GM04503 (cell line): ENCODE measurements around the gene RNF212B.
"Not testable (repeated sequence)": the region's sequence is repeated elsewhere in the genome, so short reads cannot be mapped to it uniquely, and the experiment has no call there.

ENCODE experiments used
- DNase-seq: peaks from one replicate; pipeline ENCODE4 v3.0.0-alpha.2; 2012; ENCODE audit warnings: low read depth

The RNF212B gene, protein sequence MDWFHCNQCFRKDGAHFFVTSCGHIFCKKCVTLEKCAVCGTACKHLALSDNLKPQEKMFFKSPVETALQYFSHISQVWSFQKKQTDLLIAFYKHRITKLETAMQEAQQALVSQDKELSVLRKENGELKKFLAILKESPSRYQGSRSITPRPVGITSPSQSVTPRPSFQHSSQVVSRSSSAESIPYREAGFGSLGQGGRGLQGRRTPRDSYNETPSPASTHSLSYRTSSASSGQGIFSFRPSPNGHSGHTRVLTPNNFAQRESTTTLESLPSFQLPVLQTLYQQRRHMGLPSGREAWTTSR

DNA sequence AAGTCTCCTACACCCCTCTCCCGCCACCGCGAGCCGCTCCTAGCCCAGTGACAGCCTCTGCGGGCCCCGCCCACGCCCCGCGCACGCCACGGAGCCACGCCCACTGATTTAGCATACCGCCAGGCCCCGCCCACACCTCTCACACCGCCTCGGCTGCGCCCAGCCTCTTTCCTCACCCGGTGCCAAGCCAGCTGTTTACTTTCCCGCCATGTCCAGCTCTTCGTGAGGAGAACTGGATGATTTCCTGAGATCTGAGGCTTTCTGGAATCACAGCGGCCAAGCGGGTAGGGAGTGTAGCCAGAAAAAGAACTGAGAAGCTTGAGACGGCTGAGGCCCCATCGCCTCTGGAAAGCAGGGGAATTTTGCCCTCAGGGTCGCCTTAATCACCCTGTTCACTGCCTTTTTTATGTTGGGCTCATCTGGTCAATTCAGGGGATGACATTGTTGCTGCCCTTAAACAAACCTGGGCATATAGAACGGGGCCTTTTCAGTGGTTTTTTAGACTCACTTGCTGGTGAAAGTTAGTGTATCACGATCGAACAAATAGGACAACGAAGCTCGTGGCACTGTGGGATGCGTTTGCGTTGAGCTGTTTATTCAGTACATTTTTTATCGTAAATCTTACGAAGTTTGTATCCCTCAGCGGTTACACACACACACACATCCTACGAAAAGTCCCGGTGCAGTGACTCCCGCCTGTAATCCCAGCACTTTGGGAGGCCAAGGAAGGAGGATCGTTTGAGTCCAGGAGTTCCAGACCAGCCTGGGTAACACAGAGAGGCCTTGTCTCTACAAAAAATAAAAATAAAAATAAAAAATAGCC, at the start of gene RNF212B:
Gene RNF212B, plus strand, starts transcription at position 165 of the 823 bp plus-strand sequence. CDS start 2,410 bp downstream, outside the sequence.
- DNase-seq, result peak; percentile 1

DNA sequence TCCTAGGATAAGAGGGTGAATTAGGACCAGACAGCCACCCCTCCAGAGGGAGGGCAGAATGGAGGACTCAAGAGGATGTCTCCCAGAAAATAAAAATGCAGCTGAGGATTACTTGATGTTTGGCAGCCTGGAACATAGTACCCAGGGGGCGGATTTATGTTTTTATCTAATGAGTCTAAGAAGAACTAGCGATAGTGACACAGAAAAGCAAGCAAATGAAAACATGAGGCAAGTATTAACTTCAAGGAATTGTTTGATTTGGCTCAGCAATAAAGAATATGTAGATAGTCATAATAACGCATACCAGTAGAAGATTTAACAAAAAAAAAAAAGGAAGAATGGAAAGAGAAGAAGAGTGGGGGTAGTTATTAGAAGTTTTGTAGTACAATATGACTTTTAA, 44.3 kb upstream of the RNF212B start:
- DNase-seq, result no peak

DNA sequence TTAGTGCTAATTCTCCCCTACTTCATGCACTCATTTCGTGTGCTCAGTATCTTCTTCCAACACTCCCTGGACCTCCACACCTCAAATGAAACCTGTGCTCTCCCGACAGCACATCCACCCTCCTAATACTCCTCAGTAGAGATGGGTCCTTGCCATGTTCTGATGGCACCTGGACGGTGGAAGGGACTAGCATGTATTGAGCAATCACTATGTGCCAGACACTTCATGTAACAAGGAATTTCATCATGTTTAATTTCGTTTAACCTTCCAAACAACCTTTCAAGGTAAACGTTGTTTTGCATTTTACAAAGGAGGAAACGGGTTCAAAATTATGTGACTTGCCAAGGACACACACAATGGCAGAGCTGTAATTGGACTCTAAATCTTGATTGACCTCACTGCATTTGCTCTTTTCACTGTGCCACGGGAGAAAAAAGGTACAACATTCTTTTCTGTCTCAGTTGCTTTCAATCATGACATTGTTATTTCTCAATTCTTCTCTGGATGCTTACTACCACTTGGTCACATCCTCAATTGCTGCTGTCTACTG, 42.1 kb upstream of the RNF212B start:
- DNase-seq, result no peak

DNA sequence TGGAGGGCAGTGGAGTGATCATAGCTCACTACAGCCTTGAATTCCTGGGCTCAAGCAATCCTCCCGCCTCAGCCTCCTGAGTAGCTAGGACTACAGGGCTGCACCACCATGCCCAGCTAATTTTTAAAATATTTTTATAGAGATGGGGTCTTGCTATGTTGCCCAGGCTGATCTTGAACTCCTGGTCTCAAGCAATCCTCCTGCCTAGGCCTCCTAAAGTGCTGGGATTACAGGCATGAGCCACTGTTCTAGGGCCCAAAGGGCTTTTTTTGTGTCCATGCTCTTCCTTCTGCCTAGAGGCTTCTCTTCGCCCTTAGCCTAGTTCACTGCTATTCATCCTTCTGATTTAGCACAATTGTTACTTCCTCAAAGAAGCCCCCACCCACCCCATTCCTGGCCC, 41.2 kb upstream of the RNF212B start:
- not testable (repeated sequence) for DNase-seq

DNA sequence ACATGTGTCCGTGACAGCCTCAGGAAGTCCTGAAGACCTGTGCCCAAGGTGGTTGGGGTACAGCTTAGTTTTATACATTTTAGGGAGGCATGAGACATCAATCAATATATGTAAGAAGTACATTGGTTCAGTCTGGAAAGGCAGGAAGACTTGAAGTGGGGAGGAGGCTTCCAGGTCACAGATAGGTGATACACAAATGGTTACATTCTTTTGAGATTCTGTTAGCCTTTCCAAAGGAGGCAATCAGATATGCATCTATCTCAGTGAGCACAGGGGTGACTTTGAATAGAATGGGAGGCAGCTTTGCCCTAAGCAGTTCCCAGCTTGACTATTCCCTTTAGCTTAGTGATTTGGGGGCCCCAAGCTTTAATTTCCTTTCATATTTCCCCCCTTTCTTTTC, 38.6 kb upstream of the RNF212B start:
- not testable (repeated sequence) for DNase-seq

DNA sequence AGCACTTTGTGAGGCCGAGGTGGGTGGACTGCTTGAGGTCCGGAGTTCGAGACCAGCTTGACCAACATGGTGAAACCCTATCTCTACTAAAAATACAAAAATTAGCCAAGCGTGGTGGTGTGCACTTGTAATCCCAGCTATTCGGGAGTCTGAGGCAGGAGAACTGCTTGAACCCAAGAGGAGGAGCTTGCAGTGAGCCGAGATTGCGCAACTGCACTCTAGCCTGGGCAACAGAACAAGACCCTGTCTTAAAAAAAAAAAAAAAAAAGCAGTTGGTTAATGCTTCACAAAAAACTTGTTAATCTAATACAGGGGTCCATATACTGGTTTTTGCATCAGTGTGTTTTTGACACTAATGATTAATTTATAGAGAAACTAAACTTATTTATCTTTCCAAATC, 35.7 kb upstream of the RNF212B start:
- no peak for DNase-seq

DNA sequence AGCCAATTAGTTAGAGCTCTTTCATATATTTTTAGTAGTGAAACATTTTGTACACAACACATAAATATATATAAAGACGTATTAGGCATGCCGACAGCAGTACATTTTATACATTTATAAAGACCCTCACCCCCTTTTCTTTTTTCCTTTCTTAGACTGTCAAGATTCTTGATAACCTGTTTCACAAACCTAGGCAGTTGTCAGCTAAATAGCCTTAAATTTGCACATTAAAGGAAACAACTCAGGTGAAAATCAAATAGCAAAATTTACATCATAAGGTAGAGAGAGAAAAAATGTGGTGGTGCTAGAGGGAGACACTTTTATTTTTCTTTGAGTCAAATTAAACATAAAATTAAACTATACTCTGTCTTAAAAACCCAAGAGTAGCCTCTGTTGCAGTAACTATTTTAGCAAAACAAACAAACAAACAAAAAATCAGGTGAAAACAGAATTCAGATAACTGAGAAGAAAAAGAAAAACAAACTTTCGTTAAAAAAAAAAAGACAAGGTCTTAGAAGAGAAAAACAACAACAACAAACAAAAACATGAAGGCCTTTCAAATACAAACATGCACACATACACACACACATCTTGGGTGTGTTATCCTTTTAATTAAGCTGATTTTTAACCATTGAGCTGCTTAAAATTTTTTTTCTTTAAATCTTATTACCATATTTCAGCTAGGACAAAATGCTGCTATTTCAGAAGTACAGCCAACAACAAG, 31.2 kb upstream of the RNF212B start:
- DNase-seq, result no peak

DNA sequence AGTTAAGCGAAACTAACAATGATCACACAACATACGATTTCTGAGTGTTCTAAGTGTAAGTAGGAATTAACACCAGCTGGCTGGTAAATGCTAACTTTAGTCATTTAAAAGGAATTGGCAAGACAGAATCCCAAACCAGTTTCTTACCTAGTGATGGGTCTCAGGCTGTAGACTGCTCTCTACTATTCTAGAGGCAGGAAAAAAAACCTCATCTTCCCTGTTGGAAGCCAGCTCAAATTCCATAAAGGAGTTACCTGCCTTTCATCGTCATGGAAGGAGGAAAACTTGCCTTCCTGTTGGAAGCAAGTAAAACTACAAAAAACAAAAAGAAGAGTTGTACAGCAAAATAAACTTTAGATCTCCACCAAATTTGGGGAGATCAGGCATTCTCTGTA, 30.6 kb upstream of the RNF212B start:
- DNase-seq, result no peak

DNA sequence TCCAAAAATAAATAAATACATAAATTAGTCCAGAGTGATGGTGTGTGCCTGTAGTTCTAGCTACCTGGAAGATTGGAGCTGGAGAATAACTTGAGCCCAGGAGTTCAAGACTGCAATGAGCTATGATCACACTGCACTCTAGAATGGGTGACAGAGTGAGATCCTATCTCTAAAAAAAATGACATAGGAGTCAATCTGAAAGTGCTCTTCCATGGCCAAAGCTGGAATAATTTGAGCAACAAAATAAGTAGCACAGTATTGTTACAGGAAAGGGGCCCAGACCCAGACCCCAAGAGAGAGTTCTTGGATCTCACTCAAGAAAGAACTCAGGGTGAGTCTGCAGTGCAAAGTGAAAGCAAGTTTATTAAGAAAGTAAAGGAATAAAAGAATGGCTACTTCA, 29.4 kb upstream of the RNF212B start:
- no peak for DNase-seq

DNA sequence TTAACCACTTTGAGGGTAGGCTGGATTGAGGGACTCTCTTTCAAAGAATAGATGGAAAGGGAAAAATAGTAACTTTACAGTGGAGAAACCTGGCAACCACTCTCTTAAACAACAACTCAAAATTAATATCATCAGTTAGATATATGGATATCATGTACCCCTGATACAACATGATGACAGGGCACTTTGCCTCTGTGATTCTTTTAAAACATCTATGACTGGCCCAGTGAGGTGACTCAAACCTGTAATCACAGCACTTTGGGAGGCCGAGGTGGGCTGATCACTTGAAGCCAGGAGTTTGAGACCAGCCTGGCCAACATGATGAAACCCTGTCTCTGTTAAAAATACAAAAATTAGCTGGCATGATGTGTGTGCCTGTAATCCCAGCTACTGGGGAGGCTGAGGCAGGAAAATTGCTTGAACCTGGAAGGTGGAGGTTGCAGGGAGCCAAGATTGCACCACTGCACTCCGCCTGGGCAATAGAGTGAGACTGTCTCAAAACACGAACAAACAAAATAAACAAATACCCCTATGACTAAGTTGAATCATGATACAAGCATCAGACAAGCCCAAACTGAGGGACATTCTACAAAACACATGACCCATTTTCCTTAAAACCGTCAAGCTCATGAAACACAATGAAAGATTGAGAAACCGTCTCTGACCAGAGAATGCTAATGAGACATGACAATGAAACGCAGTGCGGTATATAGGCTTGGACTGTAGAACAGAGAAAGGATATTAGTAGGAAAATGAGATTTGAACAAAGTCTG, 27.9 kb upstream of the RNF212B start:
- DNase-seq, result no peak

DNA sequence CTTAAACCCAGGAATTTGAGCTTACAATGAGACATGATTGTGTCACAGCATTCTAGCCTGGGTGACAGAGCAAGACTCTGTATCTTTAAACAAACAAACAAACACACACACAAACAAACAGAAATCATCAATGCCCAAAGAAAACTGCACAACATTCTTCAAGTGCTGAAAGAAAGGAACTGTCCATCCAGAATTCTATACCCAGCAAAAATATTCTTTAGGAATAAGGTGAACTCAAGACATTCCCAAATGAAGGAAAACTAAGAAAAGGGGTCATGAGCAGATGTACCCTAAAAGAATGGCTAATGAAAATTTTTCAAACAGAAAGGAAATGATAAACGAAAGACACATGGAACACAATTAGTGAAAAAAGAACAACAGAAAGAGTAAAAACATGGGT, 22.3 kb upstream of the RNF212B start:
- no peak for DNase-seq

DNA sequence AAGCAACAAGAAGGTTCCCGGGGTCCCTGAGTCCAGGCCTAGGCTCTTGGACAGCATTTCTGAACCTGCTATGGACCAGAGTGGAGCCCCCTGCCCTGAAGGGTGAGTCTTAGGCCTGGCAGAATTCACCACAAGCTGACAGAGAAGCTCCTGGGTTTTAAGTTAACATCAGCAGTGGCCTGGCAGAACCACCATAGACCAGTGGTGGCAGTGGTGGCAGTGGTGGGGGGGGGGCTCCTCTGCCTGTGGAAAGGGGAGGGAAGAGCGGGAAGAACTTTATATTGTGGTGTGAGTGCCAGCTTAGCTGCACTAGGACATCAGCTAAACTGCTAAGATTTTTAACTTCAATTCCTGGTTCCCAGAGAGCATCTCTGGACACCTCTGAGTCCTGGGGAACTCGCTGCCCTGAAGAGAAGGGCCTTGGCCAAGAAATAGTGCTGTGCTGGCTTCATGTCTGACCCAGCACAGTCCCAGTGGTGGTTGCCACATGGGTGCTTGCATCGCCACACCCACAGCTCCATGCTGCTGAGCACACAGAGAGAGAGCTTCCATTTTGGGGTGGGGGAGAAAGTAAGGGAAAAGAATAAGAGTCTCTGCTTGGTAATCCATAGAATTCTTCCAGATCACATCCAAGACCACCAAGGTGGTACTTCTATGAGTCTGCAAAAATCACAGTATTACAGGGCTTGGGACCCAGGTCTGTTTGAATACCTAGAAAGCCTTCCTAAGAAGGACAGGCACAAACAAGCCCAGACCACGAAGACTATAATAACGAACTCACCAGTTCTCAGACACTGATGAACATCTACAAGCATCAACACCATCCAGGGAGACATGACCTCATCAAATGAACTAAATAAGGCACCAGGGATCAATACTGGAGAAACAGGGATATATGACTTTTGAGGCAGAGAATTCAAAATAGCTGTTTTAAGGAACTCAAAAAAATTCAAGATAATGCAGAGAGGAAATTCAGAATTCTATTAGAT, 20.4 kb upstream of the RNF212B start:
- DNase-seq, result no peak

DNA sequence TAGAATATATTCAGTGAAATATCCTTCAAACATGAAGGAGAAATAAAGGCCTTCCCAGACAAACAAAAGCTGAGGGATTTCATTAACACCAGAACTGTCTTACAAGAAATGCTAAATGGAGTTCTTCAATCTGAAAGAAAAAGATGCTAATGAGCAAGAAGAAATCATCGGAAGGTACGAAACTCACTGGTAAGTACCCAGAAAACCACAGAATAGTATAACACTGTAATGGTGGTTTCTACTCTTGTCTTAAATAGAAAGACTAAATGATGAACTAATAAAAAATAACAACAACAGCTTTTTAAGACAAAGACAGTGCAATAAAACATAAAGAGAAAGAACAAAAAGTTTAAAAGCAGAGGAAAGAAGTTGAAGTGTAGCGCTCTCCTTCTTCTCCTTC, 18.7 kb upstream of the RNF212B start:
- DNase-seq, result no peak

DNA sequence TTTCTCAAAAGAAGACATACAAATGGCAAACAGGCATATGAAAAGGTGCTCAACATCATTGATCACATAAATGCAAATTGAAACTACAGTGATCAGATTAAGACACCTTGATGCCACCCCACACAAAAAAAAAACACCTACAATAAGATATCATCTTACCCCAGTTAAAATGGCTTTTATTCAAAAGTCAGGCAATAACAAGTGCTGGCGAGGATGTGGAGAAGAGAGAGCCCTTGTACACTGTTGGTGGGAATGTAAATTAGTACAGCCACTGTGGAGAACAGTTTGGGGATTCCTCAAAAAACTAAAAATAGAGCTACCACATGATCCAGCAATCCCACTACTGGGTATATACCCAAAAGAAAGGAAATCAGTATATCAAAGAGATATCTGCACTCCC, 12.8 kb upstream of the RNF212B start:
- DNase-seq, result not testable (repeated sequence)

DNA sequence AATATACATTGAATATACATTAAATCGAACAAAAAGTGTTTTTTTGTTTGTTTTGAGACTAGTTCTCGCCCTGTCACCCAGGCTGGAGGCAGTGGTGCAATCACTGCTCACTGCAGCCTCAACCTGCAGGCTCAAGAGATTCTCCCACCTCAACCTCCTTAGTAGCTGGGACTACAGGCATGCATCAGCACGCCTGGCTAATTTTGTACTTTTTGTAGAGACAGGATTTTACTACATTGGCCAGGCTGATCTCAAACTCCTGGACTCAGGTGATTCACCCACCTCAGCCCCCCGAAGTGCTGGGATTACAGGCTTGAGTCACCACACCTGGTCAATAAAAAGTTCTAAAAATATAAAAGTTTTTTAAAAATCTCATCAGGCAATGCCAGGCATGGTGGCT, 10.2 kb upstream of the RNF212B start:
- no peak for DNase-seq

DNA sequence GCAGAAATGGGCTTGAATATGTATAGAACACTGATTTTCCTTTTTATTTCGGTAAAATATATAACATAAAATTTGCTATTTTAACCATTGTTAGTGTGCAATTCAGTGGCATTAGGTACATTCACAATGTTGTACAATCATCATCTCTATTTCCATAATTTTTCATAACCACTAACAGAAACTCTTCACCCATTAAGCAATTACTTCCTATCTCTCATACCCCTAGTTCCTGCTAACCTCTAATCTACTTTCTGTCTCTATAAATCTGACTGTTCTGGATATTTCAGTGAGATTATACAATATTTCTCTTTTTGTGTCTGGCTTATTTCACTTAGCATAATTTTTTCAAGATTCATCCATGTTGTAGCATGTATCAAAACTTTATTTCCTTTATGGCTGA, 8.9 kb upstream of the RNF212B start:
- DNase-seq, result no peak

DNA sequence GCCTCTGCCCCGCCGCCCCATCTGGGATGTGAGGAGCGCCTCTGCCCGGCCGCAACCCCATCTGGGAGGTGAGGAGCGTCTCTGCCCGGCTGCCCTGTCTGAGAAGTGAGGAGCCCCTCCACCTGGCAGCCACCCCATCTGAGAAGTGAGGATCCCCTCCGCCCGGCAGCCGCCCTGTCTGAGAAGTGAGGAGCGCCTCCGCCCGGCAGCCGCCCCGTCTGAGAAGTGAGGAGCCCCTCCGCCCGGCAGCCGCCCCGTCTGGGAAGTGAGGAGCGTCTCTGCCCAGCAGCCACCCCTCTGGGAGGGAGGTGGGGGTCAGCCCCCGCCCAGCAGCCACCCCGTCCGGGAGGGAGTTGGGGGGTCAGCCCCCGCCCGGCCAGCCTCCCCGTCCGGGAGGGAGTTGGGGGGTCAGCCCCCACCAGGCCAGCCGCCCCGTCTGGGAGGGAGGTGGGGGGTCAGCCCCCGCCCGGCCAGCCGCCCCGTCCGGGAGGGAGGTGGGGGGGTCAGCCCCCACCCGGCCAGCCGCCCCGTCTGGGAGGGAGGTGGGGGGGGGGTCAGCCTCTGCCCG, 5.4 kb upstream of the RNF212B start:
- not testable (repeated sequence) for DNase-seq

DNA sequence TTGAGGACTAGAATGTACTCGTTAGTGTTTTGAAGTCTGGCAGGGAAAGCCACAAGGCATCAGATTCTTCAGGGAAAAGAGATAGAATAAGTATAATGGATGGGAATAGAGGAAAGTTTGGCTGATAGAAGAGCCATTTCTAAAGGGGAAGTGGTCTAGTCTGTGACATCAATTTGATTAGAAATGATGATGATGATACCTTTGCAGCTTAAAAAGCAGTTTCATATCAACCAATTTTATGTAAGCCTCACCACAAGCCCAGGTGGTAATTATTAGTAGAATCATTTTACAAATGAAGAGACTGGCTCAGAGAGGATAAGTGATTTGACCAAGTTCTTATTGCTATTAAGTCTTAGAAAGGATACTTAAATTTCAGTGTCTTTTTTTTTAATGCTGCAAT, 2.9 kb downstream of the RNF212B start:
- DNase-seq, result no peak

DNA sequence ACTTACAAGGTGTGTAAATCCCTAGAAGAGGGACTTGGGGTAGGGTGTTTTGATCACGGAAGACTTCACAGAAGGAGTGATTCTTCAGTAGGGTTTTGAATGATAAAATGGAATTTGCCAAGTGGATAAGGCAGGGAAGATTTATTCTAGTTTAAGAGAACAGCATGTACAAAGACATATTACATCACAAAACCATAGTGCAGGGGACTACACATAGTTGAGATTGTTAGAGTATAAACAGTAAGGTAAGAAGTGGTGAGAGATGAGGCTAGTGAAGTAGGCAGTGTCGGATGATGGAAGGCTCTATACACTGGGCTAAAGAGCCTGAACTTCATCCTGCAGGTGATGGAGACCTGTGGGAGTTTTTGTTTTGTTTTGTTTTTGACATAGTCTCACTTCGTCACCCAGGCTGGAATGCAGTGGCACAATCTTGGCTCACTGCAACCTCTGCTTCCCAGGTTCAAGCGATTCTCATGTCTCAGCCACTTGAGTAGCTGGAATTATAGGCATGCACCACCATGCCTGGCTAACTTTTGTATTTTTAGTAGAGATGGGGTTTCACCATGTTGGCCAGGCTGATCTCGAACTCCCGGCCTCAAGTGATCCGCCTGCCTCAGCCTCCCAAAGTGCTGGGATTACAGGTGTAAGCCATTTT, 3.5 kb downstream of the RNF212B start:
- not testable (repeated sequence) for DNase-seq

DNA sequence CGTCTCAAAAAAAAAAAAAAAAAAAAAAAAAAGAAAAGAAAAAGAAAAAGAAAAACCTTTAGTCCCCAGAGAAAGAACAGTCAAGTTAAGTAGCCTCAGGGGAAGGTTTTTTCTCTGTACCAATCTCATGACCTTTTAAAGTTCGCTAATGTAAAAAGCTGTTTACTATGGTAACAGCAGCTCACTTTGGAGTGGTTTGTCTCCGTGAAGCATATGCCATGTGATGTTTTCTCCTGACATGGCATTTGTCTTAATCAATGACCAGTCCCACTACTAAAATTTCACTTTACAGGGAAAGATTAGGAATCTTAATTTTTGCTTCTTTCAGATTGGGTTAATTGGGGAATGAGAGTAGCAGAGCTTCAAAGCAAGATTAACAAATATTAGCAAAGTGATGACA, 4.3 kb downstream of the RNF212B start:
- no peak for DNase-seq
